H1 (cell line): ENCODE results near the gene KCNIP2. TPM values are rescaled to one million over a fixed set of nuclear protein-coding genes. Genes with fewer than 3 reads are reported as not detected.

Experiments used
- CTCF ChIA-PET: fragments of 300-600 bp; sonication (Branson Sonifier 250); formaldehyde crosslinking; loops from one replicate; lab custom pipeline; 2021; ENCODE audit not compliant: partially characterized antibody; lab: Charles Lee
- POLR2A ChIA-PET: fragments of 300-600 bp; sonication (Branson Sonifier 250); formaldehyde crosslinking; loops from one replicate; lab custom pipeline; 2021; ENCODE audit warnings: inconsistent platforms; ENCODE audit not compliant: partially characterized antibody; lab: Charles Lee
- DNase-seq, 2 experiments: peaks; one replicate each; pipeline versions ENCODE4 v3.0.0 to v3.0.0-alpha.2; 2010 to 2022; ENCODE audit warnings: low spot score in 2 of 2, low read depth in 1 of 2, mixed read lengths in 1 of 2
- FAIRE-seq: peaks from 2 replicates; lab custom pipeline; 2011; peaks lifted over from hg19 to GRCh38; lab: Jason Lieb, UNC
- H2AFZ ChIP-seq: 2 replicates; pipeline ENCODE4 v1.8.1; 2012; ENCODE audit warnings: low read length, inconsistent platforms
- H2AK5ac ChIP-seq: 2 replicates; pipeline ENCODE4 v1.6.1; 2013; ENCODE audit warnings: low read depth, low read length
- H2BK120ac ChIP-seq: replicated peaks from 2 replicates; pipeline ENCODE3; 2013; ENCODE audit warnings: low read depth, low read length, inconsistent platforms
- H2BK12ac ChIP-seq: 2 replicates; pipeline ENCODE4 v1.6.1; 2013; ENCODE audit warnings: low read depth, low read length
- H2BK15ac ChIP-seq: 2 replicates; pipeline ENCODE4 v1.6.1; 2013; ENCODE audit warnings: low read length
- H2BK20ac ChIP-seq: 2 replicates; pipeline ENCODE4 v1.6.1; 2013; ENCODE audit warnings: low read length
- H2BK5ac ChIP-seq: 2 replicates; pipeline ENCODE4 v1.6.1; 2013; ENCODE audit warnings: low read depth, low read length
- H3K14ac ChIP-seq: 2 replicates; pipeline ENCODE4 v1.6.1; 2013; ENCODE audit warnings: inconsistent platforms; ENCODE audit not compliant: insufficient read length
- H3K18ac ChIP-seq: 2 replicates; pipeline ENCODE4 v1.6.1; 2013; ENCODE audit warnings: low read length; ENCODE audit errors: extremely low read depth
- H3K23ac ChIP-seq: 2 replicates; pipeline ENCODE4 v1.6.1; 2013; ENCODE audit warnings: inconsistent platforms; ENCODE audit not compliant: insufficient read length
- H3K23me2 ChIP-seq: 2 replicates; pipeline ENCODE4 v1.6.1; 2013; ENCODE audit warnings: low read depth, low read length
- H3K27ac ChIP-seq: 2 replicates; pipeline ENCODE4 v1.6.1; 2011; ENCODE audit warnings: low read depth, low read length, inconsistent platforms
- H3K27me3 ChIP-seq, 4 experiments: replicated peaks in 1 of 4; 1 replicate in 1 of 4; 2 replicates in 3 of 4; pipeline versions ENCODE4 v1.6.1 to v1.8.1; 2011 to 2013; ENCODE audit warnings: low read length in 3 of 4, mild to moderate bottlenecking in 3 of 4, inconsistent platforms in 2 of 4, mixed read lengths in 2 of 4, moderate library complexity in 1 of 4; ENCODE audit not compliant: control insufficient read depth in 3 of 4, insufficient read depth in 3 of 4; ENCODE audit errors: extremely low read depth in 1 of 4
- H3K36me3 ChIP-seq, 4 experiments: 2 replicates each; pipeline versions ENCODE4 v1.6.1 to v1.8.1; 2011 to 2013; ENCODE audit warnings: mild to moderate bottlenecking in 4 of 4, low read length in 3 of 4, moderate library complexity in 2 of 4, control low read depth in 1 of 4, inconsistent platforms in 1 of 4; ENCODE audit not compliant: insufficient read depth in 4 of 4, control insufficient read depth in 2 of 4
- H3K4ac ChIP-seq: replicated peaks from 2 replicates; pipeline ENCODE3; 2013; ENCODE audit warnings: low read length, low read depth, mixed read lengths, inconsistent platforms; ENCODE audit not compliant: insufficient read length
- H3K4me1 ChIP-seq, 4 experiments: replicated peaks in 1 of 4; 1 replicate in 1 of 4; 2 replicates in 3 of 4; pipeline versions ENCODE4 v1.6.1 to v1.8.1; 2011 to 2013; ENCODE audit warnings: low read length in 3 of 4, inconsistent platforms in 2 of 4, mixed read lengths in 1 of 4; ENCODE audit not compliant: insufficient read depth in 4 of 4, control insufficient read depth in 3 of 4
- H3K4me2 ChIP-seq, 2 experiments: 2 replicates each; pipeline versions ENCODE4 v1.6.1 to v1.8.1; 2011 to 2013; ENCODE audit warnings: low read depth in 2 of 2, low read length in 2 of 2, control low read depth in 1 of 2, inconsistent platforms in 1 of 2, mild to moderate bottlenecking in 1 of 2; ENCODE audit not compliant: insufficient read depth in 1 of 2
- H3K4me3 ChIP-seq, 4 experiments: fragments of 200-600, 300-600 bp in 1 of 4; sonication (generic), shearing (Covaris generic), sonication (Bioruptor Twin) in 1 of 4; 2 replicates each; pipeline versions ENCODE4 v1.5.1 to v1.8.1; 2011 to 2016; ENCODE audit warnings: low read length in 4 of 4, low read depth in 3 of 4, control low read depth in 2 of 4, inconsistent platforms in 2 of 4, mild to moderate bottlenecking in 2 of 4, mixed read lengths in 1 of 4, moderate library complexity in 1 of 4; ENCODE audit not compliant: insufficient read depth in 2 of 4; ENCODE audit errors: extremely low read depth in 1 of 4
- H3K56ac ChIP-seq: replicated peaks from 2 replicates; pipeline ENCODE3; 2013; ENCODE audit warnings: low read depth, mild to moderate bottlenecking, mixed read lengths, low read length, inconsistent platforms; ENCODE audit not compliant: insufficient read length
- H3K79me1 ChIP-seq: 2 replicates; pipeline ENCODE4 v1.6.1; 2013; ENCODE audit warnings: low read depth, low read length, control low read depth
- H3K79me2 ChIP-seq, 2 experiments: 2 replicates each; pipeline versions ENCODE4 v1.6.1 to v1.8.1; 2012 to 2013; ENCODE audit warnings: low read length in 2 of 2, mild to moderate bottlenecking in 2 of 2, inconsistent platforms in 1 of 2; ENCODE audit not compliant: insufficient read depth in 2 of 2, control insufficient read depth in 1 of 2
- H3K9ac ChIP-seq, 4 experiments: replicated peaks in 1 of 4; 1 replicate in 1 of 4; 2 replicates in 3 of 4; pipeline versions ENCODE4 v1.6.1 to v1.8.1; 2011 to 2013; ENCODE audit warnings: low read depth in 3 of 4, low read length in 3 of 4, control low read depth in 2 of 4, mild to moderate bottlenecking in 2 of 4, moderate library complexity in 2 of 4, inconsistent platforms in 1 of 4; ENCODE audit errors: extremely low read depth in 1 of 4
- H3K9me3 ChIP-seq, 2 experiments: 2 replicates each; pipeline versions ENCODE4 v1.6.1 to v1.8.1; 2012 to 2013; ENCODE audit warnings: mild to moderate bottlenecking in 2 of 2, moderate library complexity in 2 of 2, control low read depth in 1 of 2, inconsistent platforms in 1 of 2, low read depth in 1 of 2, low read length in 1 of 2, mixed read lengths in 1 of 2; ENCODE audit not compliant: insufficient read depth in 2 of 2
- H4K20me1 ChIP-seq, 2 experiments: replicated peaks in 1 of 2; 2 replicates each; pipeline versions ENCODE3 to v1.8.1; 2011 to 2013; ENCODE audit warnings: inconsistent platforms in 2 of 2, low read length in 2 of 2, mild to moderate bottlenecking in 1 of 2; ENCODE audit not compliant: insufficient read depth in 2 of 2, control insufficient read depth in 1 of 2
- H4K5ac ChIP-seq: 2 replicates; pipeline ENCODE4 v1.6.1; 2013; ENCODE audit warnings: low read length, low read depth, mixed read lengths, inconsistent platforms; ENCODE audit not compliant: insufficient read length
- H4K8ac ChIP-seq: 2 replicates; pipeline ENCODE4 v1.8.0; 2013; ENCODE audit warnings: mild to moderate bottlenecking, moderate library complexity, low read length, inconsistent platforms; ENCODE audit not compliant: insufficient read depth; ENCODE audit errors: extremely low read depth
- H4K91ac ChIP-seq: replicated peaks from 2 replicates; pipeline ENCODE3; 2013; ENCODE audit warnings: low read length, mixed read lengths, inconsistent platforms; ENCODE audit not compliant: insufficient read length
- GTF2F1 ChIP-seq: IDR thresholded peaks from 2 replicates; pipeline ENCODE4 v1.6.1; 2012; ENCODE audit warnings: low read depth, low read length, improper control_type of control experiment, borderline replicate concordance
- MAFK ChIP-seq: IDR thresholded peaks from 2 replicates; pipeline ENCODE4 v1.6.1; 2012; ENCODE audit warnings: low read depth, mild to moderate bottlenecking, improper control_type of control experiment, low read length
- POLR2A ChIP-seq, 2 experiments: IDR thresholded peaks; 1 replicate in 1 of 2; 2 replicates in 1 of 2; pipeline ENCODE4 v1.6.1; 2011; ENCODE audit warnings: low read depth in 2 of 2, low read length in 2 of 2, mild to moderate bottlenecking in 2 of 2; ENCODE audit errors: control extremely low read depth in 1 of 2
- POLR2AphosphoS5 ChIP-seq: IDR thresholded peaks from 2 replicates; pipeline ENCODE4 v1.6.1; 2011; ENCODE audit warnings: low read depth, low read length
- RBBP5 ChIP-seq: IDR thresholded peaks from 2 replicates; pipeline ENCODE4 v1.7.1; 2012; ENCODE audit warnings: low read depth, mild to moderate bottlenecking, inconsistent platforms, low read length, moderate library complexity, borderline replicate concordance
- SIN3A ChIP-seq, 2 experiments: IDR thresholded peaks in 1 of 2; conservative IDR thresholded peaks in 1 of 2; 2 replicates each; pipeline ENCODE4 v1.6.1; 2011 to 2012; ENCODE audit warnings: low read length in 2 of 2, improper control_type of control experiment in 1 of 2, low read depth in 1 of 2, mild to moderate bottlenecking in 1 of 2
- WGBS, 2 experiments: shearing (Covaris generic) in 1 of 2; methylation state at CpG; one replicate each; pipeline versions ENCODE4 v1.1.6 to v1.1.7; 2013 to 2015; ENCODE audit warnings: low lambda C conversion rate in 2 of 2, mixed read lengths in 2 of 2, inconsistent platforms in 1 of 2, low coverage in 1 of 2, missing lambda C conversion rate in 1 of 2; ENCODE audit not compliant: insufficient replicate concordance in 2 of 2, insufficient coverage in 1 of 2, insufficient read length in 1 of 2; ENCODE audit errors: extremely low coverage in 1 of 2, missing lambda C conversion rate in 1 of 2; 5-methylcytosine and 5-hydroxymethylcytosine counted together
- polyA plus RNA-seq, 7 experiments: library from polyadenylated mRNA; depleted of rRNA in 3 of 7; stranded (reverse) in 5 of 7; unstranded in 2 of 7; fragments of >200 nt in 5 of 7; fragments of 200-250 nt in 2 of 7; gene quantifications; 1 replicate in 5 of 7; 2 replicates in 1 of 7; 4 replicates in 1 of 7; pipeline versions ENCODE4 v1.2.1 to v1.2.3, GENCODE V29; 2011 to 2013; ENCODE audit warnings: missing spikeins in 2 of 7, mixed read lengths in 2 of 7
- total RNA-seq: library from RNA; stranded (reverse); fragmentation: NEBNext Ultra II Directional; extraction: Animal tissue kit (Norgen Biotek cat#: 25700); gene quantifications from 2 replicates; pipeline ENCODE4 v1.2.1, GENCODE V29; 2021

Gene KCNIP2
- total and polyA plus RNA-seq, 2 of the 8 experiments (the other 6 are each of a cell fraction or from before 2014, with no cell fraction given) = 2.7 to 6.0 TPM

- peaks cover 12% of the 10 kb centered on the region for H3K23me2 ChIP-seq
- H2BK5ac ChIP-seq = no peak overlapping the region
- H2BK20ac ChIP-seq = no peak overlapping the region
- ChIA-PET CTCF (interaction anchor here (0.9 to 2.1 kb wide), 6 partner anchors 8 to 245 kb away, joined by 3 to 5 read pairs (median 4); partner anchors contain the start of gene KCNIP2), POLR2A (interaction anchor here (1.2 to 9.8 kb wide), 2 partner anchors 10 to 11 kb away, joined by 5 to 100 read pairs; partner anchors contain the start of gene OGA)
- H4K20me1 ChIP-seq = peaks cover 4 to 15% of the 10 kb centered on the region in 2 experiments
- H3K4me3 ChIP-seq = no peak overlapping the region
- H2BK15ac ChIP-seq = no peak overlapping the region
- no peak overlapping the region for H3K9ac ChIP-seq
- H3K18ac ChIP-seq = no peak overlapping the region
- no peaks in the 10 kb centered on the region; the same call in 1 of the 2 replicates for H3K79me1 ChIP-seq
- no peaks in the 10 kb centered on the region for H3K27me3 ChIP-seq
- H3K4ac ChIP-seq = no peak overlapping the region
- H4K91ac ChIP-seq = no peak overlapping the region
- no peak overlapping the region for H4K5ac ChIP-seq
- no peak for FAIRE-seq
- no peaks in the 10 kb centered on the region; a peak in 1 of 4 replicates for H3K79me2 ChIP-seq
- no peak overlapping the region for H2BK120ac ChIP-seq
- H2AK5ac ChIP-seq = no peak overlapping the region
- no peaks in the 10 kb centered on the region; a peak in 1 of 8 replicates for H3K36me3 ChIP-seq
- peaks cover 7 to 21% (median 15%) of the 10 kb centered on the region in 4 experiments for H3K4me1 ChIP-seq
- H2BK12ac ChIP-seq = no peak overlapping the region
- WGBS, 2 experiments = 92% methylated on average over 9 of the region's 10 CpGs; no CpG with 5 or more reads in 1 of the 2 experiments
- H2AFZ ChIP-seq = no peak overlapping the region
- H3K14ac ChIP-seq = no peak overlapping the region
- H3K23ac ChIP-seq = no peak overlapping the region
- H3K9me3 ChIP-seq = no peaks in the 10 kb centered on the region
- no peak overlapping the region for H3K27ac ChIP-seq
- DNase-seq = no peak
- no peak overlapping the region for H4K8ac ChIP-seq
- H3K4me2 ChIP-seq = no peak overlapping the region; a peak in 1 of 4 replicates
- no peak overlapping the region for H3K56ac ChIP-seq
- TF ChIP-seq POLR2A (IDR thresholded peaks at IDR 0.05; ENCODE audit: control extremely low read depth in 1 of 2, low read depth in 2 of 2, low read length in 2 of 2) (no peak), MAFK (no peak), GTF2F1 (no peak), POLR2AphosphoS5 (no peak), SIN3A (conservative IDR thresholded peaks at IDR 0.05 in 1 of 2, IDR thresholded peaks at IDR 0.05 in 1 of 2; ENCODE audit: low read depth in 1 of 2, low read length in 2 of 2) (no peak), RBBP5 (no peak)
Observed at GRCh38 chr10:101827919-101828600, 15.5 kb downstream of the KCNIP2 start.
